Measurements from ENCODE around the gene TMEM132E.

The TMEM132E gene

DNA sequence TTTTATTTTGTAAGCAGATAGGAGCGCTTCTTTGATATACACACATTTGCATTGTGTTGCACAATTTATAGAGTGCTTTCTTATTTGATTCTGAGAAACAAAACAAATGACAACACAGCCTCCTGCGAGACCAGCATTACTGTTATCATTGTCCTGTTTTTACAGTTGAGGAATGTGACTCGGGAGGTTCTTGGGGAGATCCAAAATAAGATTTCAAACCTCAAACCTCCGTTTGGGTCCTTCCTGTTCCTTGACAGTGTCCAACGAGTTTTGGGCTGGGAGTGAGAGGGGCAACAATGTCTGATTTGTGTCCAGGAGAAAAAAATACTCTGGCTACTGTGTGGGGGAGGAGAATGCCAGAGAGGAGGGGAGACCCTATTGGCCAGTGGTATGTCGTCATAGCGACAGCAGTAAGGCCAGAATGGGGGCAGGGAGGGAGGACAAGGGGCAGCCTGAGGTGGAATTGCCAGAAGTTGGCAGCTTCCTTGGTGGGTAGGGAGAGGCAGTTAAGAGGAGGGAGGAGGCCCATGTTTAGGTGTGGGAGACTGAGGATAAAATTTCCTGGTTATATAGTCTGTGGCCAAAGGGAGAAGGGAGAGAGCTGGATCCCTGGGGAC lies 45.5 kb downstream of the TMEM132E start:
- Mint-ChIP-seq H3K4me3 (no peak overlapping the region), H3K4me1 (peaks cover 40% of the 10 kb centered on the region), H3K9me3 (no peaks in the 10 kb centered on the region), H3K27me3 (ENCODE audit: low read depth, poor library complexity) (peaks cover 86% of the 10 kb centered on the region), H3K36me3 (ENCODE audit: low read depth) (no peaks in the 10 kb centered on the region), H3K27ac (no peak overlapping the region)
- DNase-seq = peak; percentile 31
- TF ChIP-seq, protein P1, sequence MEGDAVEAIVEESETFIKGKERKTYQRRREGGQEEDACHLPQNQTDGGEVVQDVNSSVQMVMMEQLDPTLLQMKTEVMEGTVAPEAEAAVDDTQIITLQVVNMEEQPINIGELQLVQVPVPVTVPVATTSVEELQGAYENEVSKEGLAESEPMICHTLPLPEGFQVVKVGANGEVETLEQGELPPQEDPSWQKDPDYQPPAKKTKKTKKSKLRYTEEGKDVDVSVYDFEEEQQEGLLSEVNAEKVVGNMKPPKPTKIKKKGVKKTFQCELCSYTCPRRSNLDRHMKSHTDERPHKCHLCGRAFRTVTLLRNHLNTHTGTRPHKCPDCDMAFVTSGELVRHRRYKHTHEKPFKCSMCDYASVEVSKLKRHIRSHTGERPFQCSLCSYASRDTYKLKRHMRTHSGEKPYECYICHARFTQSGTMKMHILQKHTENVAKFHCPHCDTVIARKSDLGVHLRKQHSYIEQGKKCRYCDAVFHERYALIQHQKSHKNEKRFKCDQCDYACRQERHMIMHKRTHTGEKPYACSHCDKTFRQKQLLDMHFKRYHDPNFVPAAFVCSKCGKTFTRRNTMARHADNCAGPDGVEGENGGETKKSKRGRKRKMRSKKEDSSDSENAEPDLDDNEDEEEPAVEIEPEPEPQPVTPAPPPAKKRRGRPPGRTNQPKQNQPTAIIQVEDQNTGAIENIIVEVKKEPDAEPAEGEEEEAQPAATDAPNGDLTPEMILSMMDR (IDR thresholded peaks at IDR 0.05) = no peak

DNA sequence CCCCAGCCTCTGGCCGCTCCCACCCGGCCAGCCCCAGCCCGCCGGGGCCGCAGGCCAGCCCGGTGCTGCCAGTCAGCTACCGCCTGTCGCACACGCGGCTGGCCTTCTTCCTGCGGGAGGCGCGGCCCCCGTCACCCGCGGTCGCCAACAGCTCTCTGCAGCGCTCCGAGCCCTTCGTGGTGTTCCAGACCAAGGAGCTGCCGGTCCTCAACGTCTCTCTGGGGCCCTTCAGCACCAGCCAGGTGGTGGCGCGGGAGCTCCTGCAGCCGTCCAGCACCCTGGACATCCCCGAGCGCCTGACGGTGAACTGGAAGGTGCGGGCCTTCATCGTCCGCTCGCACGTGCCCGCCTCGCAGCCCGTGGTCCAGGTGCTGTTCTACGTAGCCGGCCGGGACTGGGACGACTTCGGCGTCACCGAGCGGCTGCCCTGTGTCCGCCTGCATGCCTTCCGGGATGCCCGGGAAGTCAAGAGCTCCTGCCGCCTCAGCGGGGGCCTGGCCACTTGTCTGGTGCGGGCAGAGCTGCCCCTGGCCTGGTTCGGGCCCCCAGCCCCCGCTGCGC lies 46.8 kb downstream of the TMEM132E start:
- Mint-ChIP-seq H3K9me3 (no peaks in the 10 kb centered on the region), H3K4me1 (peaks cover 29% of the 10 kb centered on the region), H3K27me3 (ENCODE audit: low read depth, poor library complexity) (peaks cover 89% of the 10 kb centered on the region), H3K36me3 (ENCODE audit: low read depth) (no peaks in the 10 kb centered on the region), H3K4me3 (no peak overlapping the region), H3K27ac (no peak overlapping the region)
- TF ChIP-seq, protein P1 (IDR thresholded peaks at IDR 0.05) = no peak
- no peak for DNase-seq

DNA sequence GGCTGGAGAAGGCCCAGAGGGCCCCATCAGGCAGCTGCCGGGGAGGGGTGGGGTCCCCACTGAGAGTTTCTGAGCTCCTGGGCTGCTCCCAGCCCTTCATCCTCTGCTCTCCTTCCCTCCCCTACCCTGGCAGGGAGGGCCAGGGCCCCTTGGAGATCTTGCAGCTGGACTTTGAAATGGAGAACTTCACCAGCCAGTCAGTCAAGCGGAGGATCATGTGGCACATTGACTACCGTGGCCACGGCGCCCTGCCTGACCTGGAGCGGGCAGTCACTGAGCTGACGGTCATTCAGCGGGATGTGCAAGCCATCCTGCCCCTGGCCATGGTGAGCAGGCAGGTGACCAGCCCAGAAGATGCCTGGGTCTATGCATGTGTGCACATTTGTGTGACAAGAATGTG lies 49.5 kb downstream of the TMEM132E start:
- no peak overlapping the region for H3K4me3 Mint-ChIP-seq
- no peaks in the 10 kb centered on the region for H3K36me3 Mint-ChIP-seq (ENCODE audit: low read depth)
- TF ChIP-seq, protein P1 (IDR thresholded peaks at IDR 0.05) = no peak
- H3K9me3 Mint-ChIP-seq = no peaks in the 10 kb centered on the region
- no peak for DNase-seq
- peaks cover 18% of the 10 kb centered on the region for H3K4me1 Mint-ChIP-seq
- peaks cover 94% of the 10 kb centered on the region for H3K27me3 Mint-ChIP-seq (ENCODE audit: low read depth, poor library complexity)
- H3K27ac Mint-ChIP-seq = no peak overlapping the region

DNA sequence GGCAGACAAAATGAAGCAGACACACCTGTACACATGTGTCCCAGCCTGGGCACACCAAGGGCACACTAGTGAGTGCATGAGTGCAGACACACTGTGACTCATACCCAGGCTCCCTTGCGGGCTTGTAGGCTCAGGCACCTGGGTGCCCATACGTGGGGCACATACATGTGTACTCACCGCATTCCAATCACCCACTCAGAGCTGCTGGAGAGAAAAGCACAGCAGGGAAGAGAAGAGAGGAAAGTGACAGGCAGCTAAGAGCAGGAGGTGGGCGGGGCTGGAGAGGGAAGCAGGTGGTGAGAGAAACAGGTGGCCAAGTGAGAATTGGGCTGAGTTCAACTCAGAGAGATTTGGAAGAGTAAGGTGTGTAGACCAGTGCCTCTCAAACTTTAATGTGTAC lies 54.0 kb downstream of the TMEM132E start:
- no peak for DNase-seq
- H3K27me3 Mint-ChIP-seq (ENCODE audit: low read depth, poor library complexity) = peaks cover 92% of the 10 kb centered on the region

DNA sequence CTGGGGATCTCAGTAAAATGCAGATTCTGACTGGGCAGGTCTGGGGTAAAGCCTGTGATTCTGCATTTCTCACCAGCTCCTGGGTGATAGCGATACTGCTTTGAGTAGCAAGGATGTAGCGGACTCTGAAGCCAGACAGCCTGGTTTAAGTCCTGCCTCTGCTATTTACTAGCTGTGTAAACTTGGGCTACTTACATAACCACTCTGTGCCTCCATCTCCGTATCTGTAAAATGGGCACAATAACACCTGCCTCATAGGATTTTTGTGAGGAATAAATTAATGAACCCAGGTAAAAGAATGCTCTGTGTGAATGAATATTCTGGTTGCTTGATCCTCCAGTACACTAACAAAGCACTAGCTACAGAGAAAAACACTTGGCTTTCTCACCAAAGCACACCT lies 54.4 kb downstream of the TMEM132E start:
- Mint-ChIP-seq H3K4me3 (no peak overlapping the region), H3K27ac (no peak overlapping the region), H3K36me3 (ENCODE audit: low read depth) (no peaks in the 10 kb centered on the region), H3K9me3 (no peaks in the 10 kb centered on the region), H3K27me3 (ENCODE audit: low read depth, poor library complexity) (peaks cover 92% of the 10 kb centered on the region), H3K4me1 (peaks cover 6% of the 10 kb centered on the region)
- DNase-seq = no peak
- TF ChIP-seq, protein P1 (IDR thresholded peaks at IDR 0.05) = no peak

More for the DNA sequence above, 54.0 kb downstream of the TMEM132E start:
- Mint-ChIP-seq H3K4me3 (no peak overlapping the region), H3K36me3 (ENCODE audit: low read depth) (no peaks in the 10 kb centered on the region), H3K27ac (no peak overlapping the region), H3K4me1 (peaks cover 6% of the 10 kb centered on the region), H3K9me3 (no peaks in the 10 kb centered on the region)
- TF ChIP-seq, protein P1 (IDR thresholded peaks at IDR 0.05) = no peak
